GM12874 (cell line): ENCODE data around the gene TFAP2C.

Experiments used
- TF ChIP-seq, protein P1 (sequence below): IDR thresholded peaks from 2 replicates; pipeline ENCODE4 v1.5.1; 2011; ENCODE audit warnings: low read depth, mild to moderate bottlenecking, control low read depth, low read length, moderate library complexity; ENCODE audit not compliant: insufficient read depth

TFAP2C gene

DNA sequence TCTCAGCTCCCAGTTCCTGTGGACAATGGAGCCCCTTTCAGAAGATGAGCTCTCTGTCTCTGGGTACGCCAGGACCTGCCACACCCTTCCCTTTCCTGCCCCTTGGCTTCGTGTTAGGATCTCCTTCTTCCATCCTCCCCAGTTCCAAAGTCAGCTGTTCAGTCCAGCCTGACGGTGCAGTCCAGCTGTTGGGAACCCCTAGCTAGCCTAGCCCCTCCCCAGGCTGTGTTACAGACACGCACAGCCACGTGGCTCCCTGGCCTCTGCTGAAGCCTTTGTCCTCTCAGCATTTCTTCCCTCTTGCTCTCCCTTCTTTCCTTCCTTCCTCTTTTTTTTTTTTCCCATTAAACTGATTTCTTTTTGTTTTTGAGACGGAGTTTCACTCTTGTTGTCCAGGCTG lies 12.4 kb upstream of the TFAP2C start:
- TF ChIP-seq, protein P1, sequence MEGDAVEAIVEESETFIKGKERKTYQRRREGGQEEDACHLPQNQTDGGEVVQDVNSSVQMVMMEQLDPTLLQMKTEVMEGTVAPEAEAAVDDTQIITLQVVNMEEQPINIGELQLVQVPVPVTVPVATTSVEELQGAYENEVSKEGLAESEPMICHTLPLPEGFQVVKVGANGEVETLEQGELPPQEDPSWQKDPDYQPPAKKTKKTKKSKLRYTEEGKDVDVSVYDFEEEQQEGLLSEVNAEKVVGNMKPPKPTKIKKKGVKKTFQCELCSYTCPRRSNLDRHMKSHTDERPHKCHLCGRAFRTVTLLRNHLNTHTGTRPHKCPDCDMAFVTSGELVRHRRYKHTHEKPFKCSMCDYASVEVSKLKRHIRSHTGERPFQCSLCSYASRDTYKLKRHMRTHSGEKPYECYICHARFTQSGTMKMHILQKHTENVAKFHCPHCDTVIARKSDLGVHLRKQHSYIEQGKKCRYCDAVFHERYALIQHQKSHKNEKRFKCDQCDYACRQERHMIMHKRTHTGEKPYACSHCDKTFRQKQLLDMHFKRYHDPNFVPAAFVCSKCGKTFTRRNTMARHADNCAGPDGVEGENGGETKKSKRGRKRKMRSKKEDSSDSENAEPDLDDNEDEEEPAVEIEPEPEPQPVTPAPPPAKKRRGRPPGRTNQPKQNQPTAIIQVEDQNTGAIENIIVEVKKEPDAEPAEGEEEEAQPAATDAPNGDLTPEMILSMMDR: no peak

DNA sequence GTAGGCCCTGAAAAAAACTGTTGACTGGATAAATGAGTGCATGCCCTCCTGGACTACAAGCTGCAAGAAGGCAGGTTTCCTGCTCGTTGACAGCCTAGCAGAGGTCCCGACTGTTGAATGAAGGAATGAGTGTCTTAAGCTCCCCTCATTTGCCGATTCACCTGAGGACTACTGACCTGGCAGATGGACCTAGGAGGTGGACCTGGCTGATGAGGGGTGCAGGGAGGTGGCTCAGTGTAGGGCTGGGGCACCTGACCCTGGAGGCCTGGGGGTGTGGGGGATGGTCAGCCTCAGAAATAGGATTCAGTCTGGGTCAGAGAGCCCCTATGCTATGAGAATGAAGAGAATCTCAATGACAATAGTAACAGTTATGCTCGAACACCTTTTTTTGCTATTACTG lies 11.6 kb upstream of the TFAP2C start:
- TF ChIP-seq, protein P1: no peak

DNA sequence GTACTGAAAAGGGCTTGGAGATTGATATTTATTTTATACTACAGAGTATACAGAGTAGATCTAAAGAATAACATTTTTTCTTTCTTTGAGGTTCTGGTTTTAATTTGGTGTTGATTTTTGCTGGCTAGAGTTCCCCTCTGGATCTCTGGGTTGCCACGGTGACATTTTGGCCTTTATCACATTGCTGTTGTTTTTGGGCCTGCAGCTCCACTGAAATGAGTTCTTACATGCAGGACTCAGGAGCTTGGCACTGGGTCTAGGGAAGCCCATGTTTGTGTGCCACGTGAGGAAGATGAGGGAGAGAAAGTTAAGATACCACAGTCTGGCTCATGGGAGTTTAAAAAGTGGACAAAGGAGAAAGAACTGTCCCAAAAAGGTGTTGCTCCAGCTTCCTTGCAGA lies 7.4 kb upstream of the TFAP2C start:
- TF ChIP-seq, protein P1: no peak

DNA sequence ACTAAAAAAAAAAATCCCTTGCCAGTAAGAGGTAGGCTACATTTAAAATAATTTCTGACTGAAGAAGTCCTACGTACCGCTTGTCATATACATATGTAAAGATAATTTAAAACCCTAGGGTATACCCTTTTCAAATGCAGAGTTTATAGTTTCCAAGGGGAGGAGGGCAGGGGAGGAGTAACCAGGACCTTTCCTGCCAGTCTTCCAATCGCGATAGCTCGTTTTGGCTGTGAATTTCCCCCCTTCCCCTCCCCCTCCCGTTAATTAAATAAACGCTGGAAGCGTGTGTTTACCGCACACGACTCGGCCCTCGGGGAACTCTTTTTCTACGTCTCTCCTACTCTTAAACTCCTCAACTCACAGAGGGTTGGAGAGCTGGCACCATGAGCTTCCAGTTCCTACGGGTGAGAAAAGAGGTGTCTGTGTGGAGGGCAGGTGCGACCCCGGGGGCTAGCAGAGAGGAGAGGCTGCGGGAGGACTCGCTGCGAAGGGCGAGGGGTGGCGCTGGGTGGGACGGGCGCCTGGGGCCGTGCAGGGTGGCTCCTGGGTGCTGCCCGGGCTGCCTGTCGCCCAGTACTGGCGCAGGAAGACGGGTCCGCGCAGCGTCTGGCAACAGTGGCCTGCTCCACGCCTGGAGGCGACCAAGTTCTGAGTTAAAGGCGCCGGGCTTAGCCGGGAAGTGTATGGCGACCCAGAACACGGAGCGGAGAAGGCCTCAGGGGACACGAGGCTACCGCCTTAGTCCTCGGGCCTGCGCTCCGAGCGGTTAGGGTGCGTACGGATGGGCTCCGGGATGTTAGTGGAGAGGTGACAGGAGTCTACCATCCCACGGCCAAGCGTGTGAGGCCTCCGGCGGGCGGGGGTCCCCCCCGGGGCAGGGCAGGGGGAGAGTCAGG lies 4.1 kb upstream of the TFAP2C start:
- TF ChIP-seq, protein P1: no peak

DNA sequence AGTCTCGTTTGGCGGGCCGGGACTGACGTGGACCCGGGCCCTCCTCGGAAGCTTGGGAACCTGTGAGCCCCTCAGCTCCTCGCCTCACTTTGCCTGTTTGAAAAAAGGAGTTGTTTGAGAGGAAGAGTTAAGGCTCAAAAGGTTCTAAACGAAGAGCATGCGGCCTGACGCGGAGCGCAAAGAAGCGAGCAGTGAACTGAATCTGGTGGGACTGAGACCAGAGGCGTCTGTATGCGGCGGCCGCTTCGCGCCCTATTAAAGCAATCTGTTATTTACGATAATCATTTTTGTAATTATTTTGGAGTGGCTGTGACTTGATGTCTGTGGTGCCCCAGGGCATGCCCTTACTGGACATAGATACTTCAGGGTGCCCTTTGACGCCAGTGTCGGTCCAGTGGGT lies 3.3 kb upstream of the TFAP2C start:
- TF ChIP-seq, protein P1: no peak

DNA sequence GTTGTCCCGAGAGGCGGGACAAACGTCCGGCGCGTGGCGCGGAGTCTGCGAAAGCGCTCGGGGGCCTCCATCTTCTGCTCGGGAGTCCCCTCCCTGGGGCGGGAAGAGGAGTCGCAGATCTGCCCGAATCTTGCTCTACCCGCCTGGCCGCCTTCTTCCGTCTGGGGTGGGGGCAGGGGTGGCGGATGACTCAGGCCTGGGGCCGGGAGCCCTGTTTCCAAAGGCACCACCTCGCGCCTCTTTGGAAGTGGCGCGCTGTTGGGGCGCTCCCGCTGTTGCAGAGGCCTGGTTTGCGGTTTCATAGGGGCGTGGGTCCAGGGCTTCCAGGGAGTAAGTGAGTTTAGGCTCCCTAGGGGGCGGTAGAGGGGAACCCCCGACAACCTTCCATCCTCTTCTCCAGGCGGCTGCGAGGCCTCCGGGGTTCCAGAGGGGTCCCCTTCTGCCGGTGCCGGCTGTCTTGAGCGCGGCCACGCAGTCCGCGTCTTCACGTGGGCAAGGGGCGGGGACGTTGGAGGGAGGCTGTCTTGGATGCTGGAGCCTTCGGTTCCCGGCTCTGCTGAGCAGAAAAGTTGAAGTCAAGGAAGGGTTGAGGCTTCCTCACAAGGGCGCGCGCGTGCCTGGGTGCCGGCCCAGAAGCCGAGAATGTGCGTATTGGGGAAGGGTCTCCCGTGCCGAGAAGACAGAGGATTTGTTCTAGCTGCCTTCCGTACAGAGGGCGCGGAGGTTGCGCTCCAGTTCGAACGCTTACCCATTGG lies 2.6 kb upstream of the TFAP2C start:
- TF ChIP-seq, protein P1: peak; percentile 38

DNA sequence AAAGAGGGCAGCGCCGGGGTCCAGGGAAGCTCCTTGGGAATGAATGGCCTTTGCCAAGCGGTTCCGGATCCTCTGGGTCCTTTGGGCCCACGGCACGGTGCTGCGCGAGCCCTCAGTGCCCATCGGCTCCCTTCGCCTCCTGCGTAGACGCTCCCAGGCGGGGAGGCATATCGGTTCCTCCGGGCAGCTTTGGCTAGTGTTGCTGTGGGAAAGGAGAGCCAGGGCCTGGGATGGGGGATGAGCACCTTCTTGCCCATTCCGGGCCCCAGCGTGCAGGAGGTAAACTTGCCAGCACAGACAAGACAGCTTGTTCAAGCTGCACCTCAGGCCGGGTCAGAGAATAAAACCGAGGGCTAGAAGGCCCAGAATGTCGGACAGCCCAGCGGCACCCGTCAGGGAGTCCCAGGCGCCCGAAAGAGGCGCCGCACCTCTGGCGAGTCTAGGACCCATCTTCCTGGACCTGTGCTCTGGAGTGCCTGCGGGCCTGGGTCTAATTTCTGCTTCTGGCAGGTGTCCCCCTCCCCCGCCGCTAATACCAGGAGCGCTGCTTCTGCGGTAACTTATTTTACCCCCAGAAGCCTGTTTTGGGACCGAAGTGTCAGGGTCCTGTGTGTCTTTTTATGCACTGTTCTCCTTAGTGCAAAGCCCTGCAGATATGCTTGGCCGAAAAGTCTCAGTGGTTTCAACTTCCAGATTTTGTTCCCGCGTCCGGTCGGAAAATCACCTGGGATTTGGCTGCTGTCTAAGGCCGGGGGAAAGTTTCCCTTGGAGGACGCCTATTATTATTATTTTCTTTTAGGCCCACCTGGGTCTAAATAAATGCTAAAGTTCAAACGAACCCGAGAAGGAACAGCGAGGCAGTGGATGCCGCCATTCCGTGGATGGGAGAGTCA lies 1.7 kb upstream of the TFAP2C start:
- TF ChIP-seq, protein P1: no peak
